Caco-2 (cell line): Measurements from ENCODE around the gene SIM1. TPM values are rescaled to one million over a fixed set of nuclear protein-coding genes. Genes with fewer than 3 reads are reported as not detected.

Experiments used
- BruUV-seq: library from RNA; stranded (reverse); fragments of 400-500 nt; replicated peaks from 2 replicates; lab custom pipeline; 2021; lab: Mats Ljungman, UMichigan
- CTCF ChIA-PET: fragments of 300-600 bp; sonication (Branson Sonifier 250); formaldehyde crosslinking; loops from one replicate; lab custom pipeline; 2022; ENCODE audit warnings: antibody characterized with exemption; lab: Charles Lee
- POLR2A ChIA-PET: fragments of 300-600 bp; sonication (Branson Sonifier 250); formaldehyde crosslinking; loops from one replicate; lab custom pipeline; 2022; ENCODE audit warnings: antibody characterized with exemption; lab: Charles Lee
- DNase-seq, 2 experiments: peaks; one replicate each; pipeline versions ENCODE4 v3.0.0 to v3.0.0-alpha.2; 2020 to 2022
- H3K27me3 ChIP-seq: replicated peaks from 2 replicates; pipeline ENCODE4 v1.6.0; 2011; ENCODE audit warnings: low read length; ENCODE audit not compliant: control insufficient read depth, insufficient read depth
- H3K36me3 ChIP-seq: 2 replicates; pipeline ENCODE4 v1.5.1; 2011; ENCODE audit warnings: low read length; ENCODE audit not compliant: control insufficient read depth, insufficient read depth
- H3K4me1 ChIP-seq: fragments of 250-450 bp; sonication (Bioruptor Pico); 2 replicates; pipeline ENCODE4 v1.5.1; 2020; ENCODE audit warnings: mild to moderate bottlenecking
- H3K4me3 ChIP-seq: 2 replicates; pipeline ENCODE4 v1.5.1; 2011; ENCODE audit warnings: low read depth, mild to moderate bottlenecking, control low read depth, low read length
- H3K9me3 ChIP-seq: fragments of 250-450 bp; sonication (Bioruptor Pico); 2 replicates; pipeline ENCODE4 v1.5.1; 2020; ENCODE audit warnings: mild to moderate bottlenecking, moderate library complexity
- H3K27ac Mint-ChIP-seq: one replicate; pipeline ENCODE4 v1.8.0; 2022; ENCODE audit warnings: mixed read lengths; ENCODE audit not compliant: unreplicated experiment
- H3K27me3 Mint-ChIP-seq: one replicate; pipeline ENCODE4 v1.8.0; 2022; ENCODE audit warnings: mixed read lengths; ENCODE audit not compliant: insufficient read depth, unreplicated experiment
- H3K36me3 Mint-ChIP-seq: one replicate; pipeline ENCODE4 v1.8.0; 2022; ENCODE audit warnings: mild to moderate bottlenecking, mixed read lengths; ENCODE audit not compliant: insufficient read depth, unreplicated experiment
- H3K4me1 Mint-ChIP-seq: one replicate; pipeline ENCODE4 v1.8.0; 2022; ENCODE audit warnings: low read depth, mixed read lengths; ENCODE audit not compliant: unreplicated experiment
- H3K4me3 Mint-ChIP-seq: one replicate; pipeline ENCODE4 v1.8.0; 2022; ENCODE audit warnings: mild to moderate bottlenecking, moderate library complexity, mixed read lengths; ENCODE audit not compliant: unreplicated experiment
- H3K9me3 Mint-ChIP-seq: one replicate; pipeline ENCODE4 v1.8.0; 2022; ENCODE audit warnings: mixed read lengths; ENCODE audit not compliant: unreplicated experiment
- CTCF ChIP-seq, 2 experiments: fragments of 200-600 bp in 1 of 2; IDR thresholded peaks; 1 replicate in 1 of 2; 2 replicates in 1 of 2; pipeline versions ENCODE4 v1.5.1 to v1.8.0; 2011 to 2022; ENCODE audit warnings: antibody characterized with exemption in 1 of 2, control low read depth in 1 of 2, inconsistent platforms in 1 of 2, low read depth in 1 of 2, low read length in 1 of 2, mild to moderate bottlenecking in 1 of 2, moderate library complexity in 1 of 2; ENCODE audit not compliant: insufficient read depth in 1 of 2, severe bottlenecking in 1 of 2, unreplicated experiment in 1 of 2
- intact Hi-C: fragments of 100-400 bp; cut with micrococcal nuclease; formaldehyde crosslinking; loops from one replicate; pipeline ENCODE4 v1.10.0; 2022; ENCODE audit not compliant: unreplicated experiment
- total RNA-seq: library from RNA; stranded (reverse); gene quantifications from 2 replicates; pipeline ENCODE4 v1.2.3, GENCODE V29; 2022

SIM1 gene
- total RNA-seq, 1 experiment from 2014 or later, result not detected

GRCh38 chr6:100415768-100416167, 49.0 kb downstream of the SIM1 start:
- Histone ChIP-seq H3K27me3 (no peaks in the 10 kb centered on the region), H3K9me3 (no peaks in the 10 kb centered on the region), H3K36me3 (no peaks in the 10 kb centered on the region), H3K4me1 (no peaks in the 10 kb centered on the region), H3K4me3 (no peak overlapping the region)
- no peak for DNase-seq
- BruUV-seq, result no TSS peak
- Mint-ChIP-seq H3K36me3 (no peaks in the 10 kb centered on the region), H3K4me1 (peaks cover 5% of the 10 kb centered on the region), H3K27ac (no peak overlapping the region), H3K27me3 (peaks cover 3% of the 10 kb centered on the region), H3K9me3 (no peaks in the 10 kb centered on the region), H3K4me3 (no peak overlapping the region)
- CTCF ChIA-PET, result interaction anchor here (0.6 kb wide), 1 partner anchor 309 kb away, joined by 6 read pairs; no protein-coding TSS in a partner anchor
- POLR2A ChIA-PET, result no interaction called here
- TF ChIP-seq CTCF (IDR thresholded peaks at IDR 0.05; ENCODE audit: insufficient read depth in 1 of 2, low read depth in 1 of 2, low read length in 1 of 2, severe bottlenecking in 1 of 2, unreplicated experiment in 1 of 2), result no peak
- intact Hi-C loops, result no loop called here

- no peak overlapping the region for H3K4me3 ChIP-seq
- H3K36me3 Mint-ChIP-seq, result no peaks in the 10 kb centered on the region
- H3K27ac Mint-ChIP-seq, result no peak overlapping the region
- H3K4me1 ChIP-seq, result no peaks in the 10 kb centered on the region
- no peak overlapping the region for H3K4me3 Mint-ChIP-seq
- ChIA-PET POLR2A (no interaction called here), CTCF (no interaction called here)
- peaks cover 4% of the 10 kb centered on the region for H3K27me3 Mint-ChIP-seq
- DNase-seq, result no peak
- TF ChIP-seq CTCF (IDR thresholded peaks at IDR 0.05; ENCODE audit: insufficient read depth in 1 of 2, low read depth in 1 of 2, low read length in 1 of 2, severe bottlenecking in 1 of 2, unreplicated experiment in 1 of 2), result no peak
- intact Hi-C loops, result no loop called here
- no peaks in the 10 kb centered on the region for H3K27me3 ChIP-seq
- H3K9me3 ChIP-seq, result no peaks in the 10 kb centered on the region
- BruUV-seq, result no TSS peak
- H3K9me3 Mint-ChIP-seq, result no peaks in the 10 kb centered on the region
- H3K4me1 Mint-ChIP-seq, result no peaks in the 10 kb centered on the region
- no peaks in the 10 kb centered on the region for H3K36me3 ChIP-seq
Measured at GRCh38 chr6:100412872-100413271, 51.8 kb downstream of the SIM1 start.

- CTCF ChIA-PET, result no interaction called here
- H3K27ac Mint-ChIP-seq, result no peak overlapping the region
- H3K36me3 Mint-ChIP-seq, result no peaks in the 10 kb centered on the region
- H3K27me3 Mint-ChIP-seq, result peaks cover 7% of the 10 kb centered on the region
- BruUV-seq, result no TSS peak
- no peaks in the 10 kb centered on the region for H3K9me3 Mint-ChIP-seq
- intact Hi-C loops, result no loop called here
- no peaks in the 10 kb centered on the region for H3K9me3 ChIP-seq
- H3K36me3 ChIP-seq, result no peaks in the 10 kb centered on the region
- no peaks in the 10 kb centered on the region for H3K27me3 ChIP-seq
- no peaks in the 10 kb centered on the region for H3K4me1 Mint-ChIP-seq
- no peaks in the 10 kb centered on the region for H3K4me1 ChIP-seq
- no peak for TF ChIP-seq CTCF (IDR thresholded peaks at IDR 0.05; ENCODE audit: insufficient read depth in 1 of 2, low read depth in 1 of 2, low read length in 1 of 2, severe bottlenecking in 1 of 2, unreplicated experiment in 1 of 2)
- H3K4me3 Mint-ChIP-seq, result no peak overlapping the region
- no peak overlapping the region for H3K4me3 ChIP-seq
- POLR2A ChIA-PET, result no interaction called here
- DNase-seq, result no peak
Measured at GRCh38 chr6:100404051-100404450, 60.7 kb downstream of the SIM1 start.
